Esophagus muscularis mucosa (tissue), 4 donors: ENCODE data around the gene HTR3C.
"Not testable (repeated sequence)": the region's sequence is repeated elsewhere in the genome, so short reads cannot be mapped to it uniquely, and the experiment has no call there.

Experiments
- EP300 ChIP-seq: sonication (generic); formaldehyde crosslinking; IDR thresholded peaks from one replicate; pipeline ENCODE4 v1.6.1; 2017; ENCODE audit warnings: antibody characterized with exemption
- POLR2AphosphoS5 ChIP-seq, 2 donors: sonication (generic); formaldehyde crosslinking; IDR thresholded peaks; one replicate each; pipeline ENCODE4 v1.6.1; 2017; ENCODE audit warnings: antibody characterized with exemption in 2 of 2
- TF ChIP-seq, protein P1 (sequence below), 3 experiments: fragments of 200-600 bp in 2 of 3; fragments of 450-650 bp in 1 of 3; sonication (generic) in 2 of 3; IDR thresholded peaks; one replicate each; pipeline ENCODE4 v1.5.1; 2017 to 2019; ENCODE audit warnings: antibody characterized with exemption in 3 of 3, mild to moderate bottlenecking in 2 of 3, moderate library complexity in 1 of 3

- TF ChIP-seq, protein P1, sequence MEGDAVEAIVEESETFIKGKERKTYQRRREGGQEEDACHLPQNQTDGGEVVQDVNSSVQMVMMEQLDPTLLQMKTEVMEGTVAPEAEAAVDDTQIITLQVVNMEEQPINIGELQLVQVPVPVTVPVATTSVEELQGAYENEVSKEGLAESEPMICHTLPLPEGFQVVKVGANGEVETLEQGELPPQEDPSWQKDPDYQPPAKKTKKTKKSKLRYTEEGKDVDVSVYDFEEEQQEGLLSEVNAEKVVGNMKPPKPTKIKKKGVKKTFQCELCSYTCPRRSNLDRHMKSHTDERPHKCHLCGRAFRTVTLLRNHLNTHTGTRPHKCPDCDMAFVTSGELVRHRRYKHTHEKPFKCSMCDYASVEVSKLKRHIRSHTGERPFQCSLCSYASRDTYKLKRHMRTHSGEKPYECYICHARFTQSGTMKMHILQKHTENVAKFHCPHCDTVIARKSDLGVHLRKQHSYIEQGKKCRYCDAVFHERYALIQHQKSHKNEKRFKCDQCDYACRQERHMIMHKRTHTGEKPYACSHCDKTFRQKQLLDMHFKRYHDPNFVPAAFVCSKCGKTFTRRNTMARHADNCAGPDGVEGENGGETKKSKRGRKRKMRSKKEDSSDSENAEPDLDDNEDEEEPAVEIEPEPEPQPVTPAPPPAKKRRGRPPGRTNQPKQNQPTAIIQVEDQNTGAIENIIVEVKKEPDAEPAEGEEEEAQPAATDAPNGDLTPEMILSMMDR (IDR thresholded peaks at IDR 0.05) = not testable (repeated sequence)
- TF ChIP-seq EP300; POLR2AphosphoS5 (IDR thresholded peaks at IDR 0.05): not testable (repeated sequence)
These were observed 18.3 kb downstream of the HTR3C start for GRCh38 chr3:184071142-184071541.
